ENCODE measurements around the gene NCF1.

GRCh38 chr7:74725840-74726239 is 48.0 kb upstream of the NCF1 start:
- no peak for TF ChIP-seq POLR2A (IDR thresholded peaks at IDR 0.05)
- no peak for TF ChIP-seq CTCF (IDR thresholded peaks at IDR 0.05)
- no peak for TF ChIP-seq POLR2AphosphoS5 (IDR thresholded peaks at IDR 0.05)

All from breast epithelium (tissue), 3 donors.